ENCODE data around the gene KCNK7.

DNA sequence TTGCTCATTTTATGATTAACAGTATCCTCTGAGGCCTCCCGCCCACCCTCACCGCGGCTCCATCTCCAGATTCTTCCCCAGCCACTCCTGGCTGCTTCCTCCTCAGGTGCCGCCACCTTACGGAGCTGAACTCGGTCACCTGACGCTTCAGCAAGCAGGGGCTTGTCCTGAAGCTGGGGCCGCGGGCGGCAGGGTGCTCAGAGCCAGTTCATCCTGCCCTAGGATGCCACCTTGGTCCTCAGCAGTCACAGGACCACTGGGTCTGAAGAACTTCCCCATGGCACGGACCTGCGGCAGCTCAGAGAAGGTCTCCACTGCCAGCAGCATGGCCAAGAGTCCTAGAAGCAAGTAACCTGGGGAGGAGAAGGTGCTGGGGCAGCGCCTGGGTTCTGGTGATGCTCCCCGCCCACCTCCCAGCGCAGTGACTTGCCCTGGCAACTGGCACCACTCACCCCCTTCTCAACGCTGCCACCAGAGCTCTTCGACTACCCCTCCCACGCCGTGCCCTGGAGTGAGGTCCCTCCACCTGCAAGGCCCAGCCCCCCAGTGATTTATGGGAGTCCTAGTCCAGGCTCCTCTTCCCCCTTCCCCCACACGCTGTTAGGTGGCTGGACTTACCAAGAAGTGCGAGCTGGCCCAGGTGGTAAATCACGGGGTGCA is 2.6 kb downstream of the KCNK7 start:
- no peak for TF ChIP-seq CTCF (IDR thresholded peaks at IDR 0.05; ENCODE audit: insufficient read depth, low read length, poor library complexity, severe bottlenecking)
- TF ChIP-seq EZH2phosphoT487 (conservative IDR thresholded peaks at IDR 0.05; ENCODE audit: low read length): no peak
